Measurements from ENCODE around the gene KCNIP1.

The KCNIP1 gene

DNA sequence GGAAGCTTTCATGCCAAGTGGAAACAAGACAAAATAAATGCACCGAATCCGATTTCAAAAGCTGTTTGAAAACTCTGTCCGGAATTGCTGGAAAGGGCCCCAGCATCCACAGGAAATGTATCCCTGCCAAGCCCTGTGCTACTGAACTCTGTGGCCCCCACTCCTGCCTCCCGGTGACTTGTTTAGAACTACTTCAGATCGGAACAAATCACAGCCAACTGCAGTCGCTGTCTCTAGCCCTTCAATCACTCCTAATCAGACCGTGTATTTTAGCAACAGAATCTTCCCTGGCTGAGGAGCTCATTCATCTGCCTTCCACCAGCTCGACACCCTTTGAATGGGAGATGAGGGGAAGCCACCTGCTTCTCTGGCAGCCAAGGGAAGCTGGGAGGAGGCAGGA lies 94.1 kb downstream of the KCNIP1 start:
- no peak for DNase-seq (ENCODE audit: low spot score)

DNA sequence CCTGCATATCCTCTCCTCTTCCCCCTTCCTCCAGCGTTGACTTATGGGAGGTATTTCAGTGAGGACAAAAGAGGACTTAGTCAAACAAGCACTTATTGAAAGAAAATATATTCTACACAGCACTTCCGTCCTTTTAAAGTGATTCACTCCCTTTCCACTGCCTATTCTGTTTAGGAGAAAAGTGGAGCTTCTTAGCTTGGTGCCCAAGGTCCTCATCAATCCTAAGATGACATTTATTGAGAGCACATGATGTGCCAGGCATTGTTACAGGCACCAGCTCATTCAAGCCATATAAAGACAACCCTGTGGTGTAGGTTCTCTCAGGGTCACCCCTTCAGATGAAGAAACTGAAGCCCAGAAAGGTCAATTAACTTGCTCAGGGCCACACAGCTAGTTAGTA lies 95.9 kb downstream of the KCNIP1 start:
- no peak for DNase-seq (ENCODE audit: low spot score)

DNA sequence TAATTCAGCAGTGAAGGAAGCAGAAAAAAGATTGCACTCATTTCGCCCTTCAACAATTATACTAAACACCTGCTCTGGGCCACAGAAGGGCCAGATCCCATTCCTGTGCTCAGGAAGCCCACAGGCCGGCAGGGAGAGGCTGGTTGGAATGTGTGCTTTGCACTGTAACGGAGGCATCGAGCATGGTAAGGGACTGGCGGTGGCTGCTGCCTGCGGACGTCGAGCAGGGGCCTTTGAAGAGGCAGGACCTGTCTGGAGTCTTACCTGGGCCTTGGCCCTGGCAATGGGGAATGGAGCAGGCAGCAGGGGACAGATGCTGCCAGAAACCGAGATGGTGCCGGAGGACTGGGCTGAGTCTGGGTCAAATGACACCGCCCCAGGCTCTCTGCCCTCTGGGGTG lies 97.8 kb downstream of the KCNIP1 start:
- DNase-seq (ENCODE audit: low spot score), result no peak

DNA sequence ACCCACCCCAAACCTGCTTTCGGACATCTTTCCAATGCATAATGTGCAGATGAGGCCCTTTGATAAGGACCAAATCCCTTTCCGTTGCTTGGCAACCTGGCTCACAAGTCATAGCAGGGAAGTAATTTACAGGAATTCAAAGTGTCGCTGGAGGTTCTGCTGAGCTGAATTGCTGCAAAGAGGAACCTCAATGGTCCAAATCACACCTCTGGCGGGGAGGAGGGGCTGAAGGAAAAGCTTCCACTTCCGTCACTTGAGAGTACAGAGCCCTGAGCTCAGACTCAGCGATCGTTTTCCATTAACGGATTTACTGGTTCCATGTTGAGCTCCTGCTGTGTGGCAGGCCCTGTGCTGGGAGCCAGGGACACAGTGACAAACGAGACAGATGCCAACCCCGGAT lies 99.3 kb downstream of the KCNIP1 start:
- no peak for DNase-seq (ENCODE audit: low spot score)

DNA sequence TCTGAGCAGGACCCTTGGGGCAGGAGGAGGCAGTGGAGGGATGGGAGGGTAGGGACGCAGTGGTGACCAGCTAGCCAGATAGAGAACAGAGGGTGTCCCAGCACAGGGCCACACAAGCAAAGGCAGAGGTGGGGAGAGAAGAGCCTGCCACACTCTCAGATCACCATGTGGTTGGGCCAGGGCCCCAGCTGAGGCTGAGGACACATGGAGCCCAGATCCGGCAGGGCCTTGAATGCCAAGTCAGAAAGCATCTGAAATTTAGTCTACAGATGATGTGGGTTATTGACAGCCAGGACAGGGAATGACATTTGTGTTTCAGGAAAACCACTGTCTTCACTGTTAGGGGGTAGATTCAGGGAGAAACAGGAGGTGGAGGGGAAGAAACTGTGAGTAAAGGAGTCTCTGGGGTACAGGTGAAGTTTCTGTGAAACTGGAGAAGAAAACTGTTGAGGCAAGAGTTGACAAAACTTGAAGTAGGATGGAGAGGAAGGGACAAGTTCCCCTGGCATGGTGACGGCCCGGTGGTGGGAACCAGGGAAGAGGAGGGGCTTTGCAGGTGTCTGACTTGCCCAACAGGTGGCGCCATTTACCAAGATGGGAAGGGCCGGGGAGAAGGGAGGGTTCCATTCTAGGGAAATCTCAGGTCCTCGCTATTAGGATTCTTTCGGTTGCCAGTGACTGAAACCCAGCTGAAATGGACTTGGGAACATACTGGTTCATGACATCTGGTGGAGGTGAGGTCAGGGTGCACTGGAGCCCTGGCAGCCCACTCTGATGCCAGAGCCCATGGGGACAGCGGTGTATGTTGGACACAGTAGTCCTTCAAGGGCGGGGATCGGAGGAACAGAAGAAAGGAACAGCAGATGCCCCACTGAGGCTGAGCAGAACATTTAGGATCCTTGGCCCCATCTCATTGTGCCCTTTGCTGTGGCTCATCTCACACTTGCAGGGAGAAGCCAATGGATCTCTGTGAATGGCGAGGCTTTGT lies 100.1 kb downstream of the KCNIP1 start:
- DNase-seq (ENCODE audit: low spot score), result peak; percentile 79

DNA sequence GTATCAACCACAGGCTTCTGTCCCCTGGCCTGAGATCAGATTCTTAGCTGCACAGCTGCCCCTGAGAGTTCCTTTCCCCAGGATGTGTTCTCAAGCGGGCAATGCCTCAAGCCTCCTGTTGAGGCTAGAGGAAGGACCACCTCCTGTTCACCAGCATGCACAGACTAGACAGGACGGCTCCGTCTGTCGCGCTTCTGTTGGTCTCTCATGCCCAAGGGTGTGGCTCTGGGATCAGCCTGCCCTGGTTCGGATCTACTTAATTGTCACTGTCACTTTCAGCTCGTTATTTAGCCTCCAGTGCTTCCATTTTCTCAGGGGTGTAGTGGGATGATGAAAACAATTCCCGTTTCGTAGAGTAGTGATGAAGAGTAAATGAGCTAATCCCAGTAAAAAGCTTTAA lies 103.1 kb downstream of the KCNIP1 start:
- DNase-seq (ENCODE audit: low spot score), result no peak

DNA sequence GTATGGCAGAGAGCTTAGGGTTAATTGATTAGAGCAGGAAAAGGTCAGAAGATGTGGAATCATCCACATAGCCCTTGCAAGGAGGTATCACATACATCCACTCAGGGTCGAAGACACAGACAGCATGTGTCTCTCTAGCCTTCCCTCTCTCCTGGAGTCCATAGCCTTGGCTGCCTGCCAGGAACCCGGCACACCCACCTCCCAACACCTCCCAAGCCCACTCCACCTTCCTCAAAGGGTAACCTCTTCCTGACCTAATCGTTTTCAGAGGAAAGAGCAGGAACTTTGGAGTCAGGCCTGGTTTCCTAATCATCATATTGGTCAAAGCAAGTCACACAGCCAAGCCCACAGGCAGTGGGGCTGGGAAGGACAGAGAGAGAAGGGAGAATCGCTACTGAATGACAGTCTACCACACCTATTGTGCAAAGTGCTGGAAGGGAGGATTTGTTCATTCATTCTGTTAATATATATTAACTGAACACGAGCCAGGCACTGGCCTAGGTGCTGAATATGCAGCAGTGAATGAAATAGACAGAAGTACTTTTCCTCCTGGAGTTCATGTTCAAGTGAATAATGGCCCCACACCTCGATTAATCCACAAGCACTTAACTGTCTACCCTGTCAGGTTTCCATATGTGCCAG lies 107.8 kb downstream of the KCNIP1 start:
- no peak for DNase-seq (ENCODE audit: low spot score)

DNA sequence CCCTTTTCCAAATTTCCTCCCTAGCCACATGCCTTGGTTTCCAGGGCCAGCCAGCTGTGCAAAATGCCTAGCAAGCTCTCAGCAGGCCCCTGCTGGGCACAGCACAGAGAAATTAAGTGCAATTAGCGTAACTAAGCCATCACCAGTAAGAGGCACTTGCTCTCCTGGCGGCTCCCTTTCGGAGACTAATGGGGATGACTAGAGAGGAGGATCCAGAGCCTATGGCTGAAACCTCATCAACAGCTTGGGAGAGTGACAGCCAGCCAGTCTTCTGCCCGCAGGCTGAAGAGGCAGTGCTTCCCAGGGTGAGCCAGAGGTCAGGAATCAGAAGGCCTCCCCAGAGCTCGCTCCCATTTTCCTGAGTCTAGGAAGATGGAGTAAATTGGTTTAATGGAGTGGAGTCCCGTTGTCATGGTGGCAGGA lies 108.4 kb downstream of the KCNIP1 start:
- no peak for DNase-seq (ENCODE audit: low spot score)

DNA sequence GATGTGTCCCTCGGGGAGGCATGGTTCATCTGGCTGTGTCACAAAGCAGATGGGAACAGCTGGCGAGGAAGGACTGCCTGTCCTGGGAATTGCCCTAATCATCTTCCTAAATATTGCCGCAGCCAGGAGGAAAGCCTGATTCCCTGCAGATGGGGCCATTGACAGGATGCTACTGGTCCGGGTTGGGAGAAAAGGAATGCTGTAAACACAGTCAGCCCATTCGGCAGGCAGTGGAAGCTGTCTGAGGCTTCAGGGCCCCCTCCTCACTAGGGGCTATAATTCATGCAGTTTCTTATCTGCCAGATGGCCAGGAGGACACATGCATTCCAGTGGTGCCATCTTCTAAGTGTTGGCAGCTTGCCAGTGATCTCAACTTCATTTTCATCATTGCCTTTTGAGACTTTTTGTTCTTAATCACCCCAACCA lies 110.3 kb downstream of the KCNIP1 start:
- DNase-seq (ENCODE audit: low spot score), result no peak

DNA sequence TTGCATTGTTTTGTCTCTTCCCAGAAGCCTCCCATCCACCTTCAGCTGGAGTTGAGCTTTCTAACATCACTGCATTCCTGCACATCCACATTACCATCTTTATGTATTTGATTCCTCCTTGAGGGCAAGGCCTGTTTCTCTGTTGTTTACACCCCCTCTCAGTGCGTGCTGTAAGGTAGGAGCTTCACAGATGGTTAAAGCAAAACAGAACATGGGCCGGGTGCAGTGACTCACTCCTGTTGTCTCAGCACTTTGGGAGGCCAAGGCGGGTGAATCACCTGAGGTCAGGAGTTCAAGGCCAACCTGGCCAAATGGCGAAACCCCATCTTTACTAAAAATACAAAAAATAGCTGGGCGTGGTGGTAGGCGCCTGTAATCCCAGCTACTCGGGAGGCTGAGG lies 110.9 kb downstream of the KCNIP1 start:
- DNase-seq (ENCODE audit: low spot score), result no peak

DNA sequence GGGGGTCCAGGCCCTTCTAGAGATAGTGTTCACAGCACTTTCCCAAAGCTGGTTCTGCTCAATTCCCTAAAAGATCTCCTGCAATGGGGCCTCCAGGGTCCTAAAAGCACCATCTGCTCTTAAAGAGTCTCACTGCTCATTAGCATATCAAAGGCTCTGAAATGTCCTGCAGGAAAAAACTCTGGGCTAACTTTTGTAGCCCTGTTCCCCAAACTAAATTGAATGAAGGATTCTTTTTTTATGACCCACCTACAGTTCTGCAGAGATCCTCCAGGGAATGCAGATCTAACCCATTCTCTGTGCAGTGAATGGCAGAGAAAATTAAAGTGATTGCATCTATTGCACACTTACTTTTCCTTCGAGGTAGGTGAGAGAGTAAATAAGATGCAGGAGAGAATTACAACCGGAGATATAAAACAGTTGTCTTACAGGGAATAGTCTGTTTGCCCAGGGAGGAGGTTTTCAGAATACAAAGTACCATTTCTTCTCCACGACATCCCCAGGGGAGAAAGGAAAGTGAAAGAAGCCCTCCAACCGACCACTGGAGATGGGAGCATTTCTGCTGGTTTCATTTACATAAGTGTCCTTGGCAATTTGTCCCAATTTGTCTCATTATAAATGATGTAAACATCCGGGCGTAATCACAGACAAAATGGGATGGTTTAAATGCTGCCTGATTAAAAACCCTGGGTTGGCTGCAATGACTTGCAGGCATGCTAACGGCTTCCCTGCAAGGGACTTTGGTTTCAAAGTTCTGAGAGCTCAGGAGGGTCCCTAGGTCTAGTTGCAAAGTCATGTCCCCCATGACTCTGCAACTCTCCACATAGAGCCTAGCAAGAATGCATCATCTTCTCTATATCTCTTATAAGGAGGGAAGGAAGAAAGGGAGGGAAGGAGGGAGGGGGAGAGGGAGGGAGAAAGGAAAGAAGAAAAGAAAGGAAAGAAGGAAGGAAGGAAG lies 114.0 kb downstream of the KCNIP1 start:
- DNase-seq (ENCODE audit: low spot score), result no peak

DNA sequence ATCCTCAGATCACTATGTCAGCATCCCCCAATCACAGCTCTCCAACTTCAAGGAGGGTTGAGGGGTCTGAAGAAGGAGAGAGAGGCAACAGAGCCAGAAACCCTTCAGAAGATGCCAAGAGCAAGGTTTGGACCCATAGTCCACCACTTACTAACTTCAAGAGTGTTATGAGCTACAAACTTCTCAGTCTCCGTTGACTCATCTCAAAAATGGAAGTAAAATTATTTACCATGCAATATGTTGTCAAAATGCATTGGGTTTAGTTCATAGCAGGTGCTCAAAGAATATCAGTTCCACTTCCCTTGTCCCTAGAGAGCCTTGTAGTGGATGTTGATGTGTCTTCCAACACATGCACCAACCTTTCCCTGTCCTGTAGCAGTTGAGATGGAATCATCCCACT lies 116.0 kb downstream of the KCNIP1 start:
- no peak for DNase-seq (ENCODE audit: low spot score)

DNA sequence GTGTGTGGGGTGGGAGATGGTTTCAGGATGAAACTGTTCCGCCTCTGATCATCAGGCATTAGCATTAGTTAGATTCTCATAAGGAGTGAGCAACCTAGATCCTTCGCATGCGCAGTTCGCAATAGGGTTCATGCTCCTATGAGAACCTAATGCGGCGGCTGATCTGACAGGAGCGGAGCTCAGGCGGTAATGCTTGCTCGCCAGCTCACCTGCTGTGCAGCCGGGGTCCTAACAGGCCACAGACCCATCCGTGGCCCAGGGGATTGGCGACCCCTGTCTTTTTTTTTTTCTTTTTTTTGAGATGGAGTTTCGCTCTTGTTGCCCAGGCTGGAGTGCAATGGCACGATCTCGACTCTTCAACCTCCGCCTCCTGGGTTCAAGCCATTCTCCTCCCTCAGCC lies 119.1 kb downstream of the KCNIP1 start:
- DNase-seq (ENCODE audit: low spot score), result no peak

DNA sequence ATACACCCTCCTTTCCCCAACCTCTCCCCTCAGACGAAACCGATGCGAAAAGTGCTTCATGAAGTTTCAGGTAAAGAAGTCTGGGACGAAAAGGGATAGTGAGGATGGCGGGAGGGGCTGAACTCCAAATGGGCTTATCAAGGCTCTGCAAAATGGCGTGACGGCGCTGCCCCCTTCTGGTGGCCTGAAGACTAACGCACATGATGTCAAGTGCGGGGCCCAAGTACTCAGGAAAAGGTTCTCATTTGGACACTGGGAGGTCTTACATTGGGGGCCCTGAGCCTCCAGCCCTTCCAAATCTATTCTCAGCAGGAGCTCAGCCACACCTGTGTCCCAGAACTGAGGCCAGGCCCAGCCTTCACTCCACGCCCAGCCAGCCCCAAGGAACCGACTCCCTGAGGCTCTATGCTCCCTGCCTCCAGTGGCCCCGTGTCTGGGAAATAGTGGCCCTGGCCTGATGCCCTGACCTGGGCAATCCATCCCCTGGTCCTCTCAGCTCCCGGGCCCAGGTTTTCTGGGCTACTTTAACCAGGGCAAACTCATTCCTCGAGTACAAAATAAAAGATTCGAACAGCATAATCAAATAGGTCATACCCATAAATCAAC lies 119.9 kb downstream of the KCNIP1 start:
- DNase-seq (ENCODE audit: low spot score), result peak; percentile 28

DNA sequence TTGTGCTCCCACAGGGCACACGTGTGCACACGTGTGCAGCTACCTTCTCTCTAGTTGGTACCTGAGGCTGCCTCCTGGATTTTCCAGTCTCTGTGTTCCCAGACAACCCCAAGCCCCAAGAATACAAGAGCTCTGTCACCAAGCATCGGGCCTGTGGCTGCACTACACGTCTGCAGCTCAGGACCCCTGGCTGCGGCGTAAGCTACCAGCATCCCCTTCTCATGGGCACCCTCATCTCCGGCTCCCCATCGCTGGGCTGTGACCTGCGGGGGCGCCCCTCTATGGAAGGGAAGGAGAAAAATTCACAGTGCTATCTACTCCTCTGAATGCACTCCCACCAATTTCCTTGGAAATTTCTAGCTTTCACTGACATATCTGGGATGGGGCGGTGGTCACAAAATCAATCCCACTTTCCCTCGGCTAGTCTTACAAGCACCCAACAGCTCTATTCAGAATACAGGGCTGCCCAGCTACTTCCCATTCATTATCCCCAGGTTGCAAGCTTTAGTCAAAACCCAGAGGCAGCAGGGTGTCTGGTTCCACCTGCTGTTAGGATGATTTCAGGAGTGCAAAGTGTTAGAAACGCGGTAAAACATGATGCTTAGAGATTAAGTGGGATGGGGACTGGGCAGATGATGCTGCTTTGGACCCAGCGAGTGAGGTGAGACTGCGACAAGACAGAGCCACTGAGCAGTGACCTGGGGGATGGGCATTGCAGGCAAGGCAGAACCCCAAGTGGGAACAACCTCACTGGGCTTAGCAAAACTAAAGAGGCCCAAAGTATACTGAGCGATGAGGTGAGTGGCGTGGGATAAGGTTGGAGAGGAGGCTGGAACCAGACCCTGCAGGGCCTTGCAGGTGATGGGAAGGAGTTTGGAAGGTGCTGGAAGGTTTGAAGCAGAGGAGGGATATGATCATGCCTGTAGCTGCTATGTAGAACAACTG lies 121.7 kb downstream of the KCNIP1 start:
- DNase-seq (ENCODE audit: low spot score), result no peak

DNA sequence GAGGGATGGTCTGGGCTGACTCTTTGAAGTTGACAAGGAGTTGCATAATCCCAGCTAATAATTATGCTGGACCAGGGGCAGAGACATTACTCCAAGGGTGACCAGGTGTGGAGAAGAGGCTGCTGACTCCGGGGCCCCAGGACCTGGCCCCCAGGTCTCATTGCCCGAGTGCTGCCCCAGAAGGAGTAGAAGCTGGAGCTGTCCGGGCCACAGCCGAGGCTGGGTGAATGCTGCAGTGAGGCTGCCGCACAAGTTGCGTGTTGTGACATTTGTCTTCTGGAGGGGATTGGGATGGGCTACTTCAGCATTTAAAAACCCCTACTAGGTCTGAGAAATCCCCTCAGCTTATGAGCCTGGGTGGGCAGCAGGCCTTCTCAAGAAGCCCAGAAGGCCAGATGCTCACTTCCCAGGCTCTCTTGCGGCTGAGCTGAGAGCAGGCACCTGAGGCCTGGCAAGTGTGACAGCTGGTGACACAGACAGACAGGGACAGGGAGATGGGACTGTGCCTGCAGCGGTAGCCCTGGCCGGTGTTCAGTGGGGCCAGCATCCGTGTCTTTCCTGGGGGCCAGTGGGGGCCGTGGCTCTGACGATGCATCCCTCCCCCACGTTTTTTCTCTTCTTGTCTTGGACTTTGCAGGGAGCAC lies 122.8 kb downstream of the KCNIP1 start:
- DNase-seq (ENCODE audit: low spot score), result no peak

DNA sequence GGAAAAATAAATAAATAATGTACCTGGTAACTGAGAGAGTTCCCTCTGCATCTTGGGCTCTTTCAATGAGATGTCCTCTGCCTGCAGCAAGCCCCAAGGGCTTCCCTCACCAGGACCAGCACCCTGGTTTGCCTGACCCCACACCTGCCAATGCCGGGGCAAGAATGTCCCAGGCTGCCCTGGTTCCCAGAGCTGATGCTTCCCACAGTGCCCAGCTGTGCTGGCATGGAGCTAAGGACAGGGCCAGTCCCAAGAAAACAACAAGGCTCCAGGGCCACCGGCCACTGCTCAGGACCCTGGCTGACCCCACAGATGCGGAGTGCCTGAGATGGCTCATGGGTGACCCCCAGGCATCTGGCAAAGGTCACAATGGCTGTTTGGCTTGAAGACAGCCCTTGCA lies 123.5 kb downstream of the KCNIP1 start:
- DNase-seq (ENCODE audit: low spot score), result no peak

DNA sequence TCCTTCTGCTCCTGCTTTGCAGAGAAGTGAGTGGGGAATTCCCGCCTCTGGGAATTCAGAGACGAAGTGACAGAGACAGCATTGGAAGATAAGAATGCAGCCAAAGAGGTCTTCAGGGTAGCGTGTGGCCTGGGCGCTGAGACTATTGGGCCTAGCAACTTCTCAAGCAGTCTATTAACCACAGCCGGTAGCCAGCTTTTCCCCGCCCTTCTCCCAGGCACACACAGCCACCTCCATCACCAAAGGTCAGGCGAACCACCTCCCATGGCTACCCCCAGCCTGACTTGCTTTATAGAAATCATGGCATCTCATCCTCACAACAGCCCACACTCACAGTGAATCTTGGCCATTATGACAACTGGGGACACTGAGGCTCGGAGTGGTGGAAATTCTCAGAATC lies 124.2 kb downstream of the KCNIP1 start:
- DNase-seq (ENCODE audit: low spot score), result no peak

DNA sequence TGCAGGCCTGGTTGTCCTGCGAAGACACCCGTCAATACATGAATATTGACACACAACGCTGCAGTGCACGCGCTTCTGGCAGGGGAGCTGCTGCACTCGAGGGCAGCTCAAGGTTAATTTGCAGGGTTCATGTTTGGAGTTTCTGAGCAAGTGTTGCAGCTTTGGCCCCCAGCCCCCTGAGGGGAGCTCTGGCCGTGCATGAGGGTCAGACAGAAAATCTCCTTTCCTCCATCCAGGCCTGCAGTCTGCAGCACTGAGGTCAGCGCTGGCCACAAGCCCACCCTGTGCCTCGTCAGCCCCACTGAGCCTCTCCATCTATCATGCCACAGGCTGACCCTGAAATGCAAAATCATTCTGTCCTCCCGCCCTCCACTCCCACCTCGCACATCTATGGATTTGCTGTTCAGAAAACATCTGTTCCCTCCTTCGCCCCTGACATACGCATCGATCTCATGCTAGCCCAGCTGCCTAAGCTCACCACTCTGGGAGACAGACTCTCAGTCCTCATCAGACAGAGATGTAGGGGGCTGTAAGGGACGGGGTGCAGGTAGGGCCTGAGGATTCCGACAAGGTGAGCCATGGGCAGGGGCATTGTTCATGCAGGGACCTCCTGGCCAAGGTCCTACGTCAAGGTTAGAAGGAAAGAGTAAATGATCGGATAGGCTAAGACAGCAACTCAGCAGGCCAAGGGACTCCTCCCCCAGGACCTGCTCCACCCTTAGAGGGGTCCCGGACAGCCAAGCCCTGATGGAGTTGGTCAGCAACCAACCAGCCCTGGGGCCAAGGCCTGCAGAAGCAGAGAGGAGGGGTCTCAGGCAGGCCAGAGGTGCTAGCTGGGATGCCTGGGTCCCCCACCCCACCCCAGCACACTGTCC lies 125.1 kb downstream of the KCNIP1 start:
- DNase-seq (ENCODE audit: low spot score), result no peak
